Limb (tissue), 2 donors: ENCODE results near the gene GRN.
"Not testable (repeated sequence)": the region's sequence is repeated elsewhere in the genome, so short reads cannot be mapped to it uniquely, and the experiment has no call there.

Source experiments
- DNase-seq, 2 donors: peaks; one replicate each; pipeline ENCODE4 v3.0.0-alpha.2; 2016; ENCODE audit errors: extremely low spot score in 2 of 2

The GRN gene

GRCh38 chr17:44360826-44361225 lies 15.7 kb downstream of the GRN start:
- no peak for DNase-seq

- DNase-seq = peak in 1 of 2 donors; percentile 78
Observed at GRCh38 chr17:44361292-44362260, 16.5 kb downstream of the GRN start.

- no peak for DNase-seq
Observed at GRCh38 chr17:44362459-44362948, 17.4 kb downstream of the GRN start.

- peak in 1 of 2 donors; percentile 73 for DNase-seq
Observed at GRCh38 chr17:44362949-44363612, 18.0 kb downstream of the GRN start.

GRCh38 chr17:44363613-44364159 lies 18.6 kb downstream of the GRN start, which contains the start of gene FAM171A2:
FAM171A2 (minus strand) TSS chr17:44363853; CDS start chr17:44363714, 139 bp downstream.
- DNase-seq = peak; percentile 74 to 92

- not testable (repeated sequence) for DNase-seq
Observed at GRCh38 chr17:44365051-44365450, 19.9 kb downstream of the GRN start.

- DNase-seq = no peak
Observed at GRCh38 chr17:44367231-44367979, 22.3 kb downstream of the GRN start.

- not testable (repeated sequence) for DNase-seq
Observed at GRCh38 chr17:44368391-44369243, 23.5 kb downstream of the GRN start.

GRCh38 chr17:44369414-44370023 lies 24.4 kb downstream of the GRN start:
- not testable (repeated sequence) for DNase-seq

- no peak for DNase-seq
Observed at GRCh38 chr17:44372036-44372435, 26.9 kb downstream of the GRN start.

- DNase-seq = peak in 1 of 2 donors; percentile 55
Observed at GRCh38 chr17:44374306-44375195, 29.4 kb downstream of the GRN start.

GRCh38 chr17:44375196-44376017 lies 30.3 kb downstream of the GRN start:
- no peak for DNase-seq

- DNase-seq = peak in 1 of 2 donors; percentile 49
Observed at GRCh38 chr17:44376124-44376523, 31.0 kb downstream of the GRN start.

GRCh38 chr17:44376779-44377178 lies 31.7 kb downstream of the GRN start:
- DNase-seq = no peak

- DNase-seq = no peak
Observed at GRCh38 chr17:44378171-44378705, 33.1 kb downstream of the GRN start.

GRCh38 chr17:44379887-44380286 lies 34.8 kb downstream of the GRN start:
- DNase-seq = no peak

GRCh38 chr17:44380767-44381166 lies 35.7 kb downstream of the GRN start:
- no peak for DNase-seq
